HepG2 (cell line): ENCODE results near the gene ATPAF1. TPM values are rescaled to one million over a fixed set of nuclear protein-coding genes. Genes with fewer than 3 reads are reported as not detected.

Source experiments
- CEBPG ChIP-seq: IDR thresholded peaks from 2 replicates; pipeline ENCODE4 v1.6.1; 2016
- DR1 ChIP-seq: sonication (generic); formaldehyde crosslinking; IDR thresholded peaks from 2 replicates; pipeline ENCODE4 v1.8.0; 2021; ENCODE audit warnings: mild to moderate bottlenecking, missing genetic modification reagents, inconsistent platforms
- ERF ChIP-seq: IDR thresholded peaks from 2 replicates; pipeline ENCODE4 v1.6.1; 2018; ENCODE audit warnings: missing biosample characterization, missing genetic modification reagents
- GABPA ChIP-seq, 2 experiments: IDR thresholded peaks; 2 replicates each; pipeline ENCODE4 v1.6.1; 2011 to 2016; ENCODE audit warnings: low read depth in 2 of 2, low read length in 1 of 2, missing biosample characterization in 1 of 2, missing genetic modification characterization in 1 of 2
- GATA4 ChIP-seq: sonication (generic); IDR thresholded peaks from 2 replicates; pipeline ENCODE4 v1.6.1; 2016; ENCODE audit warnings: antibody characterized with exemption, low read depth, borderline replicate concordance
- HCFC1 ChIP-seq: fragments of 150-350 bp; IDR thresholded peaks from 2 replicates; pipeline ENCODE4 v1.6.1; 2014; ENCODE audit warnings: low read depth, low read length
- MAFK ChIP-seq, 2 experiments: IDR thresholded peaks in 1 of 2; conservative IDR thresholded peaks in 1 of 2; 2 replicates each; pipeline ENCODE4 v1.6.1; 2011; ENCODE audit warnings: improper control_type of control experiment in 2 of 2, low read length in 2 of 2
- NAIF1 ChIP-seq: sonication (generic); formaldehyde crosslinking; IDR thresholded peaks from 2 replicates; pipeline ENCODE4 v1.5.0; 2020; ENCODE audit warnings: mild to moderate bottlenecking, missing genetic modification reagents, borderline replicate concordance
- NR2F6 ChIP-seq, 2 experiments: IDR thresholded peaks; 2 replicates each; pipeline ENCODE4 v1.6.1; 2016; ENCODE audit warnings: antibody characterized with exemption in 1 of 2, mild to moderate bottlenecking in 1 of 2
- SRY ChIP-seq: sonication (generic); formaldehyde crosslinking; IDR thresholded peaks from 2 replicates; pipeline ENCODE4 v1.8.0; 2022; ENCODE audit warnings: mild to moderate bottlenecking, missing genetic modification reagents
- TAF1 ChIP-seq: sonication (generic); formaldehyde crosslinking; IDR thresholded peaks from 2 replicates; pipeline ENCODE4 v1.4.0; 2020; ENCODE audit warnings: missing genetic modification reagents
- XBP1 ChIP-seq: sonication (generic); formaldehyde crosslinking; IDR thresholded peaks from 2 replicates; pipeline ENCODE4 v1.5.0; 2020; ENCODE audit warnings: missing genetic modification reagents
- ZC3H13 ChIP-seq: sonication (generic); formaldehyde crosslinking; IDR thresholded peaks from 2 replicates; pipeline ENCODE4 v1.8.1; 2023; ENCODE audit warnings: mild to moderate bottlenecking, missing genetic modification reagents, moderate library complexity
- ZNF10 ChIP-seq: sonication (generic); formaldehyde crosslinking; IDR thresholded peaks from 2 replicates; pipeline ENCODE4 v1.4.0; 2020; ENCODE audit warnings: mild to moderate bottlenecking, low read depth, missing genetic modification reagents, borderline replicate concordance
- ZNF350 ChIP-seq: sonication (generic); formaldehyde crosslinking; IDR thresholded peaks from 2 replicates; pipeline ENCODE4 v1.4.0; 2020; ENCODE audit warnings: mild to moderate bottlenecking, low read depth, missing genetic modification reagents, borderline replicate concordance
- ZNF468 ChIP-seq: sonication (generic); formaldehyde crosslinking; IDR thresholded peaks from 2 replicates; pipeline ENCODE4 v1.8.0; 2022; ENCODE audit warnings: mild to moderate bottlenecking, moderate library complexity, missing genetic modification reagents
- ZNF598 ChIP-seq: sonication (generic); formaldehyde crosslinking; IDR thresholded peaks from 2 replicates; pipeline ENCODE4 v1.5.1; 2020; ENCODE audit warnings: mild to moderate bottlenecking, missing genetic modification reagents, borderline replicate concordance
- polyA plus RNA-seq, 8 experiments: library from polyadenylated mRNA; depleted of rRNA in 3 of 8; stranded (reverse) in 7 of 8; unstranded in 1 of 8; fragments of >200 nt; fragmentation: Illumina TruSeq in 4 of 8; extraction: Trizol in 4 of 8; gene quantifications; 2 replicates each; pipeline versions ENCODE4 v1.2.1 to v1.2.3, GENCODE V29; 2011 to 2016; ENCODE audit warnings: low read depth in 4 of 8, missing spikeins in 1 of 8, mixed read lengths in 1 of 8; ENCODE audit not compliant: insufficient read depth in 1 of 8
- total RNA-seq, 5 experiments: library from RNA; depleted of rRNA; stranded (reverse); fragments of >200 nt; fragmentation: Illumina TruSeq; extraction: Trizol; gene quantifications; 2 replicates each; pipeline ENCODE4 v1.2.3, GENCODE V29; 2016; ENCODE audit warnings: low read depth in 1 of 5
- TF ChIP-seq, protein P1 (sequence below): sonication (generic); formaldehyde crosslinking; IDR thresholded peaks from 2 replicates; pipeline ENCODE4 v1.8.0; 2022; ENCODE audit warnings: mild to moderate bottlenecking, missing genetic modification reagents, moderate library complexity
- TF ChIP-seq, protein P2 (sequence below): sonication (generic); formaldehyde crosslinking; IDR thresholded peaks from 2 replicates; pipeline ENCODE4 v1.5.1; 2020; ENCODE audit warnings: mild to moderate bottlenecking, missing genetic modification reagents, borderline replicate concordance
- TF ChIP-seq, protein P3 (sequence below): conservative IDR thresholded peaks from 2 replicates; pipeline ENCODE4 v1.6.1; 2018; ENCODE audit warnings: missing genetic modification reagents
- TF ChIP-seq, protein P4 (sequence below): fragments of 450-650 bp; IDR thresholded peaks from 2 replicates; pipeline ENCODE4 v1.6.1; 2016

The ATPAF1 gene
- total and polyA plus RNA-seq, 2 of the 13 experiments (the other 11 are each of a cell fraction or from before 2014, with no cell fraction given) = 66.6 to 76.7 TPM

GRCh38 chr1:46603858-46604549 is 64.2 kb downstream of the ATPAF1 start, which contains the start of gene MKNK1 (continued):
- TF ChIP-seq, protein P1, sequence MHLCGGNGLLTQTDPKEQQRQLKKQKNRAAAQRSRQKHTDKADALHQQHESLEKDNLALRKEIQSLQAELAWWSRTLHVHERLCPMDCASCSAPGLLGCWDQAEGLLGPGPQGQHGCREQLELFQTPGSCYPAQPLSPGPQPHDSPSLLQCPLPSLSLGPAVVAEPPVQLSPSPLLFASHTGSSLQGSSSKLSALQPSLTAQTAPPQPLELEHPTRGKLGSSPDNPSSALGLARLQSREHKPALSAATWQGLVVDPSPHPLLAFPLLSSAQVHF (CRISPR knock-in tag) = no peak
- TF ChIP-seq, protein P2, sequence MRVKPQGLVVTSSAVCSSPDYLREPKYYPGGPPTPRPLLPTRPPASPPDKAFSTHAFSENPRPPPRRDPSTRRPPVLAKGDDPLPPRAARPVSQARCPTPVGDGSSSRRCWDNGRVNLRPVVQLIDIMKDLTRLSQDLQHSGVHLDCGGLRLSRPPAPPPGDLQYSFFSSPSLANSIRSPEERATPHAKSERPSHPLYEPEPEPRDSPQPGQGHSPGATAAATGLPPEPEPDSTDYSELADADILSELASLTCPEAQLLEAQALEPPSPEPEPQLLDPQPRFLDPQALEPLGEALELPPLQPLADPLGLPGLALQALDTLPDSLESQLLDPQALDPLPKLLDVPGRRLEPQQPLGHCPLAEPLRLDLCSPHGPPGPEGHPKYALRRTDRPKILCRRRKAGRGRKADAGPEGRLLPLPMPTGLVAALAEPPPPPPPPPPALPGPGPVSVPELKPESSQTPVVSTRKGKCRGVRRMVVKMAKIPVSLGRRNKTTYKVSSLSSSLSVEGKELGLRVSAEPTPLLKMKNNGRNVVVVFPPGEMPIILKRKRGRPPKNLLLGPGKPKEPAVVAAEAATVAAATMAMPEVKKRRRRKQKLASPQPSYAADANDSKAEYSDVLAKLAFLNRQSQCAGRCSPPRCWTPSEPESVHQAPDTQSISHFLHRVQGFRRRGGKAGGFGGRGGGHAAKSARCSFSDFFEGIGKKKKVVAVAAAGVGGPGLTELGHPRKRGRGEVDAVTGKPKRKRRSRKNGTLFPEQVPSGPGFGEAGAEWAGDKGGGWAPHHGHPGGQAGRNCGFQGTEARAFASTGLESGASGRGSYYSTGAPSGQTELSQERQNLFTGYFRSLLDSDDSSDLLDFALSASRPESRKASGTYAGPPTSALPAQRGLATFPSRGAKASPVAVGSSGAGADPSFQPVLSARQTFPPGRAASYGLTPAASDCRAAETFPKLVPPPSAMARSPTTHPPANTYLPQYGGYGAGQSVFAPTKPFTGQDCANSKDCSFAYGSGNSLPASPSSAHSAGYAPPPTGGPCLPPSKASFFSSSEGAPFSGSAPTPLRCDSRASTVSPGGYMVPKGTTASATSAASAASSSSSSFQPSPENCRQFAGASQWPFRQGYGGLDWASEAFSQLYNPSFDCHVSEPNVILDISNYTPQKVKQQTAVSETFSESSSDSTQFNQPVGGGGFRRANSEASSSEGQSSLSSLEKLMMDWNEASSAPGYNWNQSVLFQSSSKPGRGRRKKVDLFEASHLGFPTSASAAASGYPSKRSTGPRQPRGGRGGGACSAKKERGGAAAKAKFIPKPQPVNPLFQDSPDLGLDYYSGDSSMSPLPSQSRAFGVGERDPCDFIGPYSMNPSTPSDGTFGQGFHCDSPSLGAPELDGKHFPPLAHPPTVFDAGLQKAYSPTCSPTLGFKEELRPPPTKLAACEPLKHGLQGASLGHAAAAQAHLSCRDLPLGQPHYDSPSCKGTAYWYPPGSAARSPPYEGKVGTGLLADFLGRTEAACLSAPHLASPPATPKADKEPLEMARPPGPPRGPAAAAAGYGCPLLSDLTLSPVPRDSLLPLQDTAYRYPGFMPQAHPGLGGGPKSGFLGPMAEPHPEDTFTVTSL = no peak
- TF ChIP-seq NAIF1 = no peak
- no peak for TF ChIP-seq ERF
- TF ChIP-seq, protein P3, sequence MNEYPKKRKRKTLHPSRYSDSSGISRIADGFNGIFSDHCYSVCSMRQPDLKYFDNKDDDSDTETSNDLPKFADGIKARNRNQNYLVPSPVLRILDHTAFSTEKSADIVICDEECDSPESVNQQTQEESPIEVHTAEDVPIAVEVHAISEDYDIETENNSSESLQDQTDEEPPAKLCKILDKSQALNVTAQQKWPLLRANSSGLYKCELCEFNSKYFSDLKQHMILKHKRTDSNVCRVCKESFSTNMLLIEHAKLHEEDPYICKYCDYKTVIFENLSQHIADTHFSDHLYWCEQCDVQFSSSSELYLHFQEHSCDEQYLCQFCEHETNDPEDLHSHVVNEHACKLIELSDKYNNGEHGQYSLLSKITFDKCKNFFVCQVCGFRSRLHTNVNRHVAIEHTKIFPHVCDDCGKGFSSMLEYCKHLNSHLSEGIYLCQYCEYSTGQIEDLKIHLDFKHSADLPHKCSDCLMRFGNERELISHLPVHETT = no peak
- no peak for TF ChIP-seq ZNF10
- TF ChIP-seq GATA4 = peak; percentile 90
- no peak for TF ChIP-seq MAFK (conservative IDR thresholded peaks at IDR 0.05 in 1 of 2, IDR thresholded peaks at IDR 0.05 in 1 of 2; ENCODE audit: low read length in 2 of 2)
- no peak for TF ChIP-seq HCFC1
- TF ChIP-seq XBP1 (CRISPR knock-in tag) = no peak
- TF ChIP-seq, protein P4, sequence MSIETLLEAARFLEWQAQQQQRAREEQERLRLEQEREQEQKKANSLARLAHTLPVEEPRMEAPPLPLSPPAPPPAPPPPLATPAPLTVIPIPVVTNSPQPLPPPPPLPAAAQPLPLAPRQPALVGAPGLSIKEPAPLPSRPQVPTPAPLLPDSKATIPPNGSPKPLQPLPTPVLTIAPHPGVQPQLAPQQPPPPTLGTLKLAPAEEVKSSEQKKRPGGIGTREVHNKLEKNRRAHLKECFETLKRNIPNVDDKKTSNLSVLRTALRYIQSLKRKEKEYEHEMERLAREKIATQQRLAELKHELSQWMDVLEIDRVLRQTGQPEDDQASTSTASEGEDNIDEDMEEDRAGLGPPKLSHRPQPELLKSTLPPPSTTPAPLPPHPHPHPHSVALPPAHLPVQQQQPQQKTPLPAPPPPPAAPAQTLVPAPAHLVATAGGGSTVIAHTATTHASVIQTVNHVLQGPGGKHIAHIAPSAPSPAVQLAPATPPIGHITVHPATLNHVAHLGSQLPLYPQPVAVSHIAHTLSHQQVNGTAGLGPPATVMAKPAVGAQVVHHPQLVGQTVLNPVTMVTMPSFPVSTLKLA = no peak
- peak; percentile 78 for TF ChIP-seq TAF1 (CRISPR knock-in tag)
- TF ChIP-seq ZNF468 (CRISPR knock-in tag) = no peak
- peak; percentile 72; the same call in 1 of the 2 replicates for TF ChIP-seq SRY (CRISPR knock-in tag)
- TF ChIP-seq NR2F6 (IDR thresholded peaks at IDR 0.05) = no peak
- TF ChIP-seq NR2F6 (CRISPR knock-in tag; IDR thresholded peaks at IDR 0.05) = peak; percentile 22; the same call in 1 of the 2 replicates
- peak; percentile 67 for TF ChIP-seq DR1 (CRISPR knock-in tag)
- TF ChIP-seq ZNF350 (CRISPR knock-in tag) = peak; percentile 85
- peak; percentile 92 for TF ChIP-seq ZNF598
- TF ChIP-seq CEBPG (CRISPR knock-in tag) = no peak
- no peak for TF ChIP-seq GABPA (IDR thresholded peaks at IDR 0.05; ENCODE audit: low read depth, low read length)
- TF ChIP-seq GABPA (CRISPR knock-in tag; IDR thresholded peaks at IDR 0.05; ENCODE audit: low read depth) = peak; percentile 50; the same call in 1 of the 2 replicates
- TF ChIP-seq ZC3H13 (CRISPR knock-in tag) = no peak
